ENCODE measurements around the gene ECEL1. TPM values are rescaled to one million over a fixed set of nuclear protein-coding genes. Genes with fewer than 3 reads are reported as not detected.
A peak's percentile ranks its signal among the peaks of the same experiment; 100 is the strongest.
"Not testable (repeated sequence)": the region's sequence is repeated elsewhere in the genome, so short reads cannot be mapped to it uniquely, and the experiment has no call there.

Gene ECEL1
- total and polyA plus RNA-seq, 7 donors = 0.32 to 1.8 (median 0.55) TPM

- no peak overlapping the region for H3K27ac ChIP-seq
- no peak overlapping the region for H3K4me3 ChIP-seq
- TF ChIP-seq CTCF (IDR thresholded peaks at IDR 0.05) = no peak
- no peak for ATAC-seq
- peak in 1 of 2 donors; percentile 45 for DNase-seq
- intact Hi-C loops (cut with DNase I) = loop anchor here (5.0 to 10.0 kb wide), 2 partner anchors 97 to 100 kb away; no protein-coding TSS in a partner anchor
- no peaks in the 10 kb centered on the region for H3K9me3 ChIP-seq
- no peaks in the 10 kb centered on the region for H3K27me3 ChIP-seq (ENCODE audit: insufficient read depth in 3 of 3, low read length in 2 of 3)
- WGBS, 3 donors = 91 to 94% (median 93%) methylated on average over 11 to 12 of the region's 12 CpGs
- no peaks in the 10 kb centered on the region for H3K36me3 ChIP-seq (ENCODE audit: insufficient read depth in 1 of 2, low read depth in 1 of 2)
- no peaks in the 10 kb centered on the region for H3K4me1 ChIP-seq
Observed at GRCh38 chr2:232434563-232435374, 52.9 kb downstream of the ECEL1 start.

GRCh38 chr2:232434091-232434490 is 53.5 kb downstream of the ECEL1 start:
- Histone ChIP-seq H3K36me3 (ENCODE audit: insufficient read depth in 1 of 2, low read depth in 1 of 2) (no peaks in the 10 kb centered on the region), H3K27me3 (ENCODE audit: insufficient read depth in 3 of 3, low read length in 2 of 3) (no peaks in the 10 kb centered on the region), H3K4me1 (no peaks in the 10 kb centered on the region), H3K4me3 (no peak overlapping the region), H3K9me3 (no peaks in the 10 kb centered on the region), H3K27ac (no peak overlapping the region)
- WGBS, 3 donors = 75 to 83% (median 81%) methylated on average over 9 of the region's 9 CpGs
- peak in 1 of 2 donors; percentile 23 for DNase-seq
- ATAC-seq = no peak
- intact Hi-C loops (cut with DNase I) = loop anchor here (5.0 to 10.0 kb wide), 2 partner anchors 97 to 99 kb away; no protein-coding TSS in a partner anchor
- TF ChIP-seq CTCF (IDR thresholded peaks at IDR 0.05) = no peak

- not testable (repeated sequence) for H3K4me3 ChIP-seq; H3K9me3 ChIP-seq; ATAC-seq; H3K36me3 ChIP-seq (ENCODE audit: insufficient read depth in 1 of 2, low read depth in 1 of 2); H3K27me3 ChIP-seq (ENCODE audit: insufficient read depth in 3 of 3, low read length in 2 of 3); H3K4me1 ChIP-seq; H3K27ac ChIP-seq
- peak in 1 of 2 donors; percentile 7 for DNase-seq
- 80 to 93% (median 83%) methylated on average over 9 of the region's 9 CpGs for WGBS, 3 donors
- intact Hi-C loops (cut with DNase I) = loop anchor here (5.0 to 10.0 kb wide), 2 partner anchors 96 to 99 kb away; no protein-coding TSS in a partner anchor
Observed at GRCh38 chr2:232433622-232434021, 54.0 kb downstream of the ECEL1 start.

- no peak for ATAC-seq
- no peak overlapping the region for H3K4me3 ChIP-seq
- H3K4me1 ChIP-seq = no peaks in the 10 kb centered on the region
- H3K27me3 ChIP-seq (ENCODE audit: insufficient read depth in 3 of 3, low read length in 2 of 3) = no peaks in the 10 kb centered on the region
- no peaks in the 10 kb centered on the region for H3K9me3 ChIP-seq
- no peak for DNase-seq
- no peaks in the 10 kb centered on the region for H3K36me3 ChIP-seq (ENCODE audit: insufficient read depth in 1 of 2, low read depth in 1 of 2)
- no peak overlapping the region for H3K27ac ChIP-seq
- intact Hi-C loops (cut with DNase I) = loop anchor here (5.0 to 10.0 kb wide), 2 partner anchors 95 to 98 kb away; no protein-coding TSS in a partner anchor
- 78 to 89% (median 84%) methylated on average over 13 to 16 of the region's 16 CpGs for WGBS, 3 donors
- no peak for TF ChIP-seq CTCF (IDR thresholded peaks at IDR 0.05)
Observed at GRCh38 chr2:232432598-232433184, 54.9 kb downstream of the ECEL1 start.
